HCT116 (cell line): Measurements from ENCODE around the gene ARL14. TPM values are rescaled to one million over a fixed set of nuclear protein-coding genes. Genes with fewer than 3 reads are reported as not detected.
A peak's percentile ranks its signal among the peaks of the same experiment; 100 is the strongest.

Source experiments
- ATAC-seq: fragments of 200-7000 bp; cut with Tn5 transposase; 2 replicates; pipeline ENCODE4 v1.9.1; 2020; ENCODE audit warnings: mild to moderate bottlenecking, moderate library complexity
- BruUV-seq: library from RNA; stranded (reverse); fragments of 400-500 nt; replicated peaks from 2 replicates; lab custom pipeline; 2021; lab: Mats Ljungman, UMichigan
- CTCF ChIA-PET: fragments of 300-600 bp; sonication (Branson Sonifier 250); formaldehyde crosslinking; loops from one replicate; lab custom pipeline; 2021; ENCODE audit warnings: antibody characterized with exemption; lab: Charles Lee
- POLR2A ChIA-PET: fragments of 300-600, 350-600 bp; sonication (Branson Sonifier 250); formaldehyde crosslinking; loops from one replicate; lab custom pipeline; 2021; ENCODE audit warnings: antibody characterized with exemption; lab: Charles Lee
- RAD21 ChIA-PET, 2 experiments: fragments of 300-600 bp; sonication (Branson Sonifier 250); formaldehyde crosslinking; loops; one replicate each; lab custom pipeline; 2023; ENCODE audit warnings: low total read pairs in 2 of 2; ENCODE audit not compliant: uncharacterized antibody in 2 of 2, unreplicated experiment in 2 of 2, low non-redundant PET in 1 of 2; lab: Charles Lee
- DNase-seq: peaks from one replicate; pipeline ENCODE4 v3.0.0-alpha.2; 2010; ENCODE audit warnings: low read depth, low spot score
- H2AFZ ChIP-seq: fragments of 200-600 bp; shearing (Covaris generic), sonication (generic); 2 replicates; pipeline ENCODE4 v1.6.1; 2017; ENCODE audit warnings: low read depth, mixed run types, mixed read lengths, antibody characterized with exemption, low read length; ENCODE audit not compliant: poor library complexity, severe bottlenecking
- H3K27ac ChIP-seq: 2 replicates; pipeline ENCODE4 v1.5.1; 2012; ENCODE audit warnings: low read depth, low read length
- H3K27me3 ChIP-seq: fragments of 200-600 bp; sonication (generic); 2 replicates; pipeline ENCODE4 v1.6.1; 2016; ENCODE audit warnings: mixed run types, low read length, mixed read lengths; ENCODE audit not compliant: insufficient read depth
- H3K36me3 ChIP-seq, 2 experiments: fragments of 200-500 bp in 1 of 2; fragments of 200-600 bp in 1 of 2; sonication (Bioruptor generic) in 1 of 2; sonication (generic) in 1 of 2; 2 replicates each; pipeline versions ENCODE4 v1.5.1 to v1.6.1; 2014 to 2016; ENCODE audit warnings: low read length in 2 of 2, inconsistent platforms in 1 of 2, mixed read lengths in 1 of 2, mixed run types in 1 of 2; ENCODE audit not compliant: insufficient read depth in 2 of 2, control insufficient read depth in 1 of 2
- H3K4me1 ChIP-seq, 2 experiments: fragments of 200-600 bp in 1 of 2; sonication (generic) in 1 of 2; 2 replicates each; pipeline versions ENCODE4 v1.5.1 to v1.6.1; 2012 to 2017; ENCODE audit warnings: low read length in 2 of 2, inconsistent platforms in 1 of 2, mild to moderate bottlenecking in 1 of 2, mixed read lengths in 1 of 2, mixed run types in 1 of 2, moderate library complexity in 1 of 2; ENCODE audit not compliant: insufficient read depth in 2 of 2, control insufficient read depth in 1 of 2
- H3K4me2 ChIP-seq: fragments of 200-600 bp; sonication (generic); 2 replicates; pipeline ENCODE4 v1.6.1; 2017; ENCODE audit warnings: mixed run types, low read length, mixed read lengths
- H3K4me3 ChIP-seq, 2 experiments: fragments of 200-600 bp in 1 of 2; sonication (generic) in 1 of 2; replicated peaks in 1 of 2; 2 replicates each; pipeline ENCODE4 v1.5.1; 2011 to 2016; ENCODE audit warnings: low read length in 2 of 2, control low read depth in 1 of 2, low read depth in 1 of 2, mild to moderate bottlenecking in 1 of 2, mixed read lengths in 1 of 2, mixed run types in 1 of 2
- H3K79me2 ChIP-seq: fragments of 200-600 bp; sonication (generic); 2 replicates; pipeline ENCODE4 v1.6.1; 2017; ENCODE audit warnings: mild to moderate bottlenecking, mixed run types, low read length, moderate library complexity, mixed read lengths; ENCODE audit not compliant: insufficient read depth
- H3K9ac ChIP-seq: fragments of 200-600 bp; sonication (generic); 2 replicates; pipeline ENCODE4 v1.6.1; 2016; ENCODE audit warnings: low read length, mixed read lengths
- H3K9me2 ChIP-seq: fragments of 200-600 bp; sonication (generic), shearing (Covaris generic); 2 replicates; pipeline ENCODE4 v1.6.1; 2017; ENCODE audit warnings: mixed run types, mild to moderate bottlenecking, moderate library complexity; ENCODE audit not compliant: insufficient read depth
- H3K9me3 ChIP-seq, 2 experiments: fragments of 200-500 bp in 1 of 2; fragments of 200-600 bp in 1 of 2; sonication (Bioruptor generic) in 1 of 2; sonication (generic) in 1 of 2; 2 replicates each; pipeline ENCODE4 v1.6.1; 2014 to 2017; ENCODE audit warnings: low read length in 2 of 2, mixed read lengths in 2 of 2, inconsistent platforms in 1 of 2, low read depth in 1 of 2, mild to moderate bottlenecking in 1 of 2, mixed run types in 1 of 2, moderate library complexity in 1 of 2; ENCODE audit not compliant: control insufficient read depth in 1 of 2, insufficient read depth in 1 of 2
- H4K20me1 ChIP-seq: fragments of 200-600 bp; sonication (generic), shearing (Covaris generic); 2 replicates; pipeline ENCODE4 v1.6.1; 2017; ENCODE audit warnings: mixed run types, mild to moderate bottlenecking, moderate library complexity; ENCODE audit not compliant: insufficient read depth
- CBX3 ChIP-seq: IDR thresholded peaks from 2 replicates; pipeline ENCODE4 v1.6.1; 2012; ENCODE audit warnings: low read depth
- EGR1 ChIP-seq: IDR thresholded peaks from 2 replicates; pipeline ENCODE4 v1.6.1; 2012; ENCODE audit warnings: low read depth
- RAD21 ChIP-seq: IDR thresholded peaks from 2 replicates; pipeline ENCODE4 v1.6.1; 2012; ENCODE audit warnings: low read depth, mild to moderate bottlenecking
- SP1 ChIP-seq: IDR thresholded peaks from 2 replicates; pipeline ENCODE4 v1.6.1; 2012; ENCODE audit warnings: low read depth
- intact Hi-C: fragments of 100-400 bp; cut with micrococcal nuclease; formaldehyde crosslinking; loops from 2 replicates; pipeline ENCODE4 v1.10.0; 2022
- total RNA-seq: library from RNA; stranded (reverse); gene quantifications from one replicate; pipeline ENCODE4 v1.2.1, GENCODE V29; 2021; ENCODE audit not compliant: unreplicated experiment
- TF ChIP-seq, protein P1 (sequence below): IDR thresholded peaks from 2 replicates; pipeline ENCODE4 v1.6.1; 2012
- TF ChIP-seq, protein P2 (sequence below), 3 experiments: fragments of 200-600 bp in 1 of 3; sonication (generic) in 1 of 3; IDR thresholded peaks in 2 of 3; conservative IDR thresholded peaks in 1 of 3; 2 replicates each; pipeline ENCODE4 v1.5.1; 2012 to 2017; ENCODE audit warnings: low read depth in 2 of 3, low read length in 2 of 3, antibody characterized with exemption in 1 of 3, borderline replicate concordance in 1 of 3, control low read depth in 1 of 3, mild to moderate bottlenecking in 1 of 3, mixed read lengths in 1 of 3, mixed run types in 1 of 3, moderate library complexity in 1 of 3; ENCODE audit not compliant: insufficient read depth in 1 of 3

ARL14 gene
- total RNA-seq, 1 experiment from 2014 or later, result 0.42 TPM

DNA sequence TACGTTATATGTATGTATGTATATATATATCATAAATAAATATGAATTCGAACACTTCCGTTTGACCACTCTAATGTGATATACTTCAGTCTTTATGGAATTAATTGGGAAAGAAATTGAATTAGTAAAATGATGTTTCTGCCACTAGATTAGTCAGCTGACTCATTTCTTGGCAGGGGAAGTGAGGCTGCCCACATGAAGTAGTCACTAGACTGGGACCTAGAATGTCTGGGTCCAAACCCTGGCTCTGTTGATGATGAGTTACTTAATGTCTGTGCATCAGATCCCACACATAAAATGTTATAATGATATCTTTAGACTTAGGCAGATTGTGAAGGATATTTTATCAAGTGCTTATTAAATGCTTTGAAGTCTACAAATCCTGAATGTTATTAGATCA, 27.4 kb upstream of the ARL14 start:
- intact Hi-C loops, result no loop called here
- no peak for DNase-seq
- H3K9me2 ChIP-seq, result no peaks in the 10 kb centered on the region
- TF ChIP-seq, protein P1, sequence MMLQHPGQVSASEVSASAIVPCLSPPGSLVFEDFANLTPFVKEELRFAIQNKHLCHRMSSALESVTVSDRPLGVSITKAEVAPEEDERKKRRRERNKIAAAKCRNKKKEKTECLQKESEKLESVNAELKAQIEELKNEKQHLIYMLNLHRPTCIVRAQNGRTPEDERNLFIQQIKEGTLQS, result no peak
- TF ChIP-seq EGR1 (no peak), CBX3 (no peak)
- TF ChIP-seq, all 23 proteins: peak for 0
- H3K36me3 ChIP-seq, result no peaks in the 10 kb centered on the region
- no peaks in the 10 kb centered on the region for H3K9me3 ChIP-seq
- no peak overlapping the region for H3K27ac ChIP-seq
- no peak for ATAC-seq
- no peaks in the 10 kb centered on the region for H4K20me1 ChIP-seq
- ChIA-PET CTCF (no interaction called here), RAD21 (no interaction called here), POLR2A (no interaction called here)
- no peaks in the 10 kb centered on the region for H3K79me2 ChIP-seq
- no peak overlapping the region for H3K4me2 ChIP-seq
- H2AFZ ChIP-seq, result no peak overlapping the region
- H3K27me3 ChIP-seq, result no peaks in the 10 kb centered on the region
- H3K4me3 ChIP-seq, result no peak overlapping the region
- no peaks in the 10 kb centered on the region for H3K4me1 ChIP-seq
- BruUV-seq, result no TSS peak
- H3K9ac ChIP-seq, result no peak overlapping the region

- Histone ChIP-seq H3K4me2 (no peak overlapping the region), H2AFZ (no peak overlapping the region), H3K27ac (no peak overlapping the region), H3K4me1 (no peaks in the 10 kb centered on the region), H3K4me3 (no peak overlapping the region), H3K36me3 (no peaks in the 10 kb centered on the region), H3K27me3 (no peaks in the 10 kb centered on the region), H3K9ac (no peak overlapping the region), H3K9me3 (no peaks in the 10 kb centered on the region), H4K20me1 (no peaks in the 10 kb centered on the region), H3K9me2 (no peaks in the 10 kb centered on the region)
- no peak for DNase-seq
- intact Hi-C loops, result no loop called here
- RAD21 ChIA-PET, result no interaction called here
- ATAC-seq, result peak; percentile 46; the same call in 1 of the 2 replicates
- POLR2A ChIA-PET, result no interaction called here
- no TSS peak for BruUV-seq
- CTCF ChIA-PET, result interaction anchor here (0.6 kb wide), 1 partner anchor 288 kb away, joined by 3 read pairs; no protein-coding TSS in a partner anchor
- TF ChIP-seq, protein P2, sequence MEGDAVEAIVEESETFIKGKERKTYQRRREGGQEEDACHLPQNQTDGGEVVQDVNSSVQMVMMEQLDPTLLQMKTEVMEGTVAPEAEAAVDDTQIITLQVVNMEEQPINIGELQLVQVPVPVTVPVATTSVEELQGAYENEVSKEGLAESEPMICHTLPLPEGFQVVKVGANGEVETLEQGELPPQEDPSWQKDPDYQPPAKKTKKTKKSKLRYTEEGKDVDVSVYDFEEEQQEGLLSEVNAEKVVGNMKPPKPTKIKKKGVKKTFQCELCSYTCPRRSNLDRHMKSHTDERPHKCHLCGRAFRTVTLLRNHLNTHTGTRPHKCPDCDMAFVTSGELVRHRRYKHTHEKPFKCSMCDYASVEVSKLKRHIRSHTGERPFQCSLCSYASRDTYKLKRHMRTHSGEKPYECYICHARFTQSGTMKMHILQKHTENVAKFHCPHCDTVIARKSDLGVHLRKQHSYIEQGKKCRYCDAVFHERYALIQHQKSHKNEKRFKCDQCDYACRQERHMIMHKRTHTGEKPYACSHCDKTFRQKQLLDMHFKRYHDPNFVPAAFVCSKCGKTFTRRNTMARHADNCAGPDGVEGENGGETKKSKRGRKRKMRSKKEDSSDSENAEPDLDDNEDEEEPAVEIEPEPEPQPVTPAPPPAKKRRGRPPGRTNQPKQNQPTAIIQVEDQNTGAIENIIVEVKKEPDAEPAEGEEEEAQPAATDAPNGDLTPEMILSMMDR (IDR thresholded peaks at IDR 0.05 in 2 of 3, conservative IDR thresholded peaks at IDR 0.05 in 1 of 3; ENCODE audit: borderline replicate concordance in 1 of 3, insufficient read depth in 1 of 3, low read depth in 2 of 3, low read length in 2 of 3), result 0 out of 6 replicates have a peak, but pooled peaks of 2 of the 3 experiments have one; percentile 12
- peak; percentile 55 for TF ChIP-seq RAD21
- TF ChIP-seq SP1, result no peak
- TF ChIP-seq, all 23 proteins: peak for 2
- no peaks in the 10 kb centered on the region for H3K79me2 ChIP-seq
Measured at GRCh38 chr3:160653512-160653911, 23.4 kb upstream of the ARL14 start.
